Activated T-cell treated with anti-CD3 and anti-CD28 coated beads, Interleukin-2, amount 50 U/mL, for 72 hours (primary cell): ENCODE results near the gene BDKRB2. TPM values are rescaled to one million over a fixed set of nuclear protein-coding genes. Genes with fewer than 3 reads are reported as not detected.
A peak's percentile ranks its signal among the peaks of the same experiment; 100 is the strongest.

Source experiments
- ATAC-seq, 2 donors: fragments of 150-1000 bp; cut with Tn5 transposase; replicated peaks in 1 of 2; 2 replicates each; pipeline ENCODE4 v1.10.0; 2021; ENCODE audit warnings: moderate library complexity in 2 of 2, mild to moderate bottlenecking in 1 of 2
- DNase-seq, 2 donors: peaks; one replicate each; pipeline ENCODE4 v3.0.0; 2021 to 2022; ENCODE audit warnings: mixed read lengths in 1 of 2
- H3K27ac Mint-ChIP-seq: one replicate; pipeline ENCODE4 v1.8.0; 2022; ENCODE audit warnings: mild to moderate bottlenecking, moderate library complexity, mixed read lengths
- H3K27me3 Mint-ChIP-seq: one replicate; pipeline ENCODE4 v1.8.0; 2022; ENCODE audit warnings: low read depth, mixed read lengths
- H3K36me3 Mint-ChIP-seq, 2 donors: one replicate each; pipeline ENCODE4 v1.8.0; 2022; ENCODE audit warnings: mixed read lengths in 2 of 2, mild to moderate bottlenecking in 1 of 2; ENCODE audit not compliant: insufficient read depth in 2 of 2
- H3K4me1 Mint-ChIP-seq: one replicate; pipeline ENCODE4 v1.8.0; 2022; ENCODE audit warnings: low read depth, mixed read lengths
- H3K4me3 Mint-ChIP-seq, 2 donors: one replicate each; pipeline ENCODE4 v1.8.0; 2022; ENCODE audit warnings: mild to moderate bottlenecking in 2 of 2, mixed read lengths in 2 of 2, moderate library complexity in 2 of 2
- H3K9me3 Mint-ChIP-seq, 2 donors: one replicate each; pipeline ENCODE4 v1.8.0; 2022; ENCODE audit warnings: mixed read lengths in 2 of 2
- total RNA-seq, 2 donors: library from RNA; stranded (reverse); gene quantifications; one replicate each; pipeline ENCODE4 v1.2.3, GENCODE V29; 2022

The BDKRB2 gene
- total RNA-seq, 2 donors from 2014 or later: not detected

- ATAC-seq: no peak
- Mint-ChIP-seq H3K4me3 (no peak overlapping the region), H3K4me1 (peaks cover 7% of the 10 kb centered on the region), H3K27me3 (peaks cover 6% of the 10 kb centered on the region), H3K36me3 (no peaks in the 10 kb centered on the region), H3K27ac (peak overlapping the region; percentile 45), H3K9me3 (peaks cover 2% of the 10 kb centered on the region in 2 donors)
- no peak for DNase-seq
Observed at GRCh38 chr14:96197163-96197852, 7.3 kb upstream of the BDKRB2 start.

DNA sequence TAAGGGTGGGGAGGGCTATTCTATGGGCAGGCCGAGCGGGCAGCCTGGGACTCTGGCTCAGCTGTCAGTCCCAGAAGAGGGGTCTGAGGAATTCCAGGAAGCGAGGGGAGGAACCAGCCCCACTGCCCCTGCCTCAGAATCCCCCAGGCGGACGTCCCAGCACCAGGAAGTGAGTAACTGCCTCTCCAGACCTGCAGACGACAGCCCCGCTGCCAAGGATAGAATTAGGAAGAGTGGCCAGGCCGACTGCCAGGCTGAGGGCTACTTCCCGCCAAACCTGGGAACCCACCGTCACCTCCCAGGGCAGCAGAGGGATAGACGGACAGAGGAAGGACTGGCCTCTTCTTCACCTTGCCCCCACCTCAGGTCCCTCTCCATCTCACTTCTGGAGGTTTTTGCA is 6.7 kb upstream of the BDKRB2 start:
- peaks cover 7% of the 10 kb centered on the region for H3K4me1 Mint-ChIP-seq
- H3K4me3 Mint-ChIP-seq: no peak overlapping the region
- peaks cover 2% of the 10 kb centered on the region in 2 donors for H3K9me3 Mint-ChIP-seq
- no peaks in the 10 kb centered on the region for H3K36me3 Mint-ChIP-seq
- DNase-seq (no peak), ATAC-seq (no peak)
- H3K27me3 Mint-ChIP-seq: peaks cover 12% of the 10 kb centered on the region
- no peak overlapping the region for H3K27ac Mint-ChIP-seq

GRCh38 chr14:96198430-96199130 is 6.1 kb upstream of the BDKRB2 start:
- Mint-ChIP-seq H3K27me3 (peaks cover 17% of the 10 kb centered on the region), H3K4me3 (peak overlapping the region; percentile 34 to 57), H3K4me1 (peaks cover 7% of the 10 kb centered on the region), H3K9me3 (peaks cover 2% of the 10 kb centered on the region in 2 donors), H3K27ac (no peak overlapping the region), H3K36me3 (no peaks in the 10 kb centered on the region)
- ATAC-seq: peak in 1 of 2 donors; percentile 25
- no peak for DNase-seq

- Mint-ChIP-seq H3K4me1 (peaks cover 13% of the 10 kb centered on the region), H3K4me3 (no peak overlapping the region), H3K27me3 (peaks cover 26% of the 10 kb centered on the region), H3K36me3 (no peaks in the 10 kb centered on the region), H3K9me3 (peaks cover 2% of the 10 kb centered on the region in 2 donors), H3K27ac (no peak overlapping the region)
- ATAC-seq (no peak), DNase-seq (no peak)
Observed at GRCh38 chr14:96201157-96201556, 3.5 kb upstream of the BDKRB2 start.

DNA sequence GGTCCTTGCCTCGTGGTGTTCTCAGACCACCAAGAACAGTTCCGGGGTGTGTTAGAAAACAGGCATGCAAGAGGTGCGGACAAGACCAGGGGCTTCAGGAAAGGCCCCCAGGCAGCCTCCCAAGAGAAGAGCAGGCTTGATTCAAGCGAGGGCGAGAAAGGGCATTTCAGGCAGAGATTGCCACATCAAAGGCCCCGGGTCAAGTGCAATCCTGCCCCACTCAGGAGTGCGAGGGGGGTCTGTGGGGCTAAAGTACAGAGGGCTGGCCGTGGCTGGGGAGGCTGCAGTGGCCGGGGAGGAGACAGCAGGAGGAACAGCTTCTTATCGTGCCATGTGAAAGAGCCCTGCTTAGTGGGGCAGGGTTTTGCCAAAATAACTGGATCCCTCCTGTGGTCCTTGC is 2.7 kb upstream of the BDKRB2 start:
- Mint-ChIP-seq H3K4me3 (no peak overlapping the region), H3K36me3 (no peaks in the 10 kb centered on the region), H3K27ac (no peak overlapping the region), H3K9me3 (no peaks in the 10 kb centered on the region), H3K27me3 (peaks cover 26% of the 10 kb centered on the region), H3K4me1 (peaks cover 13% of the 10 kb centered on the region)
- ATAC-seq (no peak), DNase-seq (no peak)

DNA sequence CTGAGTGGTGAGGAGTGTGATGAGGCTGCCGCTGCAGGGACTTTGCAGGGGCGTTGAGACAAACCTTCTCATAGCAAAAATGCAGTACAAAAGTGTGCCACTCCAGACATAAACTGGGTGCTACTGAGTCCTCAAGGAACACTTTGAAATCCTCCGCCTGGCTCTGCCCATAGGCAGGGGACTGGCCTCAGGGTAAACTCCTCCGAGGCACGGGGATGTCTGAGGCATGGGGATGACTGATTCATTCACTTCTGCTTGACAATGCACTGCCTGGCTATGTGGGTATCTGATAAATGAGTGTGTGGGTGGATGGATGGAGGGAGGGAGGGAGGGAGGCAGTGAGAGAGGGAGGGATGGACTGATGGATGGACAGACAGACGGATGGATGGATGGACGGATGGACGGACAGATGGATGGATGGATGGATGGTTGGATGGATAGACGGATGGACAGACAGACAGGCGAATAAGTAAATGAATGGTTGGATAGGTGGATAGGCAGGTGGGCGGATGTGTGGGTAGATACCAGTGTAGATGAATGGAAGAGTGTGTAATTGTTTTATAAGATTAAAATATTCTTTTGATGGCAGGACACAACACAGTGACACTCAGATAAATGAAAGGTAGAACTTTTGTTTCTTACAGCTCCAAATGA is 2.1 kb upstream of the BDKRB2 start:
- ATAC-seq (no peak), DNase-seq (no peak)
- H3K9me3 Mint-ChIP-seq: no peaks in the 10 kb centered on the region
- H3K4me1 Mint-ChIP-seq: peaks cover 13% of the 10 kb centered on the region
- H3K4me3 Mint-ChIP-seq: no peak overlapping the region
- H3K36me3 Mint-ChIP-seq: no peaks in the 10 kb centered on the region
- H3K27me3 Mint-ChIP-seq: peaks cover 26% of the 10 kb centered on the region
- no peak overlapping the region for H3K27ac Mint-ChIP-seq

GRCh38 chr14:96203116-96203515 is 1.5 kb upstream of the BDKRB2 start:
- DNase-seq (no peak), ATAC-seq (no peak)
- Mint-ChIP-seq H3K36me3 (no peaks in the 10 kb centered on the region), H3K4me3 (no peak overlapping the region), H3K4me1 (peaks cover 13% of the 10 kb centered on the region), H3K9me3 (no peaks in the 10 kb centered on the region), H3K27me3 (peaks cover 26% of the 10 kb centered on the region), H3K27ac (peak overlapping the region; percentile 24)

DNA sequence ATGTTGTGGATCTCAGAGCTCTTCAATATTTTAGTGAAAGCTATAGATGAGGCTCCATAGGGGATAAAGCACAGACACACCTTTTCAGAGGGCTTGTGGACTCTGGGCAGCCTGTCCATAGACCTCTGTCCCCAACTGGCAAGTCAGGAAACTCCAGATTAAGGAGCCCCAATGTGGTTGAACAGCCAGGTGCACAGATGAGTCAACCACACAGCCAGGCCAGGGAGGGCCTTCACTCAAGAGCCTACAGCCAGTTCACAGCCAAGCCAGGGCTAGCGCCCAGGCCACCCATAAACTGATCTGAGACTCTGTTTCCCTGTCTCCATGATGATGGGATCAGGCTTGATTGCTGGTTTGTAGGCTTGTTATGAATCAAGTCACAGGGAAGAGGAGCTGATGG is 1.0 kb upstream of the BDKRB2 start:
- Mint-ChIP-seq H3K9me3 (no peaks in the 10 kb centered on the region), H3K4me1 (peaks cover 9% of the 10 kb centered on the region), H3K27me3 (peaks cover 26% of the 10 kb centered on the region), H3K36me3 (no peaks in the 10 kb centered on the region), H3K27ac (no peak overlapping the region), H3K4me3 (no peak overlapping the region)
- no peak for ATAC-seq
- DNase-seq: no peak

DNA sequence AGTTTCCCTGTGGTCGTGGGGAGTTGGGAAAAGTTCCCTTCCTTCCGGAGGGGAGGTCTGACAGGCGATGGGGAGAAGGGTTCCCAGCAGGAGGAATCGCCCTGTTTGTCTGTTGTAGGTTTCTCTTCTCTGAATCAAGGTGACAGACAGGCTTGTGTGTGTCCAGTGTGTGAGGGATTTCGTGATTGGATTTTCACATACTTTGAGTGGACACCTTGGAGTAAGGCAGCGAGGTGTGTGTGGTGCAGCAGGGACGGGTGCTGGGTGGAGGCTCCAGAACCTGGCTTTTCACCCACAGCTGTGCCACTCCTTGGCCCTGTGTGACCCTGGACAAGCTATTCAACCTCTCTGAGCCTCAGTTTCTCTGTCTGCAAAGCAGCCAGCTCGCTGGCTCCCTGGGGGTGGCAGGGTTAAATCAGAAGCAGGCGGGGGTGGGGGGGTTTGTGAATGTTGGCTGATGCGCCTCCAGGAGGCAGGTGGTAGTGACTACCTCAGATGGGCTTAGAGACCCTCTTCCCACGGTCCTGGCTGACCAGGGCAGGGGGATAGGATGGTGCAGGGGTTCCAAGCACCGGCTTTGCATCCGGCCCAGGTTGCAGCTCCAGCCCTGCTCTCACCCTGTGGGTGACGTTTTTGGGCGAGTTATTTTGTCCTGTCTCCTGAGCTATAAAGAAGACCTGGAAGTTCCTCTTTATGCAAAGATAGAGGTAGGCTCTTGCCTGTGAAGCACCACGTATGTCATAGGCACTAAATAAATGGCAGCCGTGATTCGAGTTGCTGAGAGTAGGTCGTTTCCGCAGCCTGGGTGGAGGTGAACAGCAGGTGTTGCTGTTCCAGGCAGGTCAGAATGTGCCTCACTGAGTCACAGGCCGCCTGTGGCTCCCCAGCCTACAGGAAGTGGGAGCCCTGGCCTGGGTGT is 679 bp downstream of the BDKRB2 start:
- Mint-ChIP-seq H3K36me3 (no peaks in the 10 kb centered on the region), H3K27ac (no peak overlapping the region), H3K9me3 (no peaks in the 10 kb centered on the region), H3K27me3 (peaks cover 26% of the 10 kb centered on the region), H3K4me3 (no peak overlapping the region), H3K4me1 (peaks cover 6% of the 10 kb centered on the region)
- ATAC-seq: no peak
- no peak for DNase-seq

DNA sequence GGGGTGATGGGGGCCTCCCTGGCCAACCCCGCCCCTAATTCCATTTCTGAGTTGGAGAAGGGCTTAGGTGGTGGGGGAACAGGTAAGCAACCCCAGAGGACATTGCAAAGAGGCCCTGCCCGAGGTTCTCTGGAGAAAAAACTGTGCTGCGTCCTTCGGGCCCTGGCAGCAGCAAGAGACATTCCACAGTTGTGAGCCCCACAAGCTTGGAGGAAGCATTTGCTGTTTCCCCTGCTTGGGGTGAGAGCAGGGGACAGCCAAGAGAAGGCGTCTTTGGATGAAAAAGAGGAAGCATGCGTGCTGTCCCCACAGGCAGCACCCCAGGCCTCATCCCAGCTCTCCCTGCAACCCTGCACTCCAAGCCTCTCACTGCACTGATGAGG is 1.3 kb downstream of the BDKRB2 start:
- Mint-ChIP-seq H3K4me1 (peaks cover 6% of the 10 kb centered on the region), H3K27me3 (peaks cover 26% of the 10 kb centered on the region), H3K36me3 (no peaks in the 10 kb centered on the region), H3K9me3 (no peaks in the 10 kb centered on the region), H3K4me3 (no peak overlapping the region), H3K27ac (no peak overlapping the region)
- ATAC-seq (no peak), DNase-seq (no peak)

GRCh38 chr14:96206461-96206860 is 1.8 kb downstream of the BDKRB2 start:
- H3K4me3 Mint-ChIP-seq: no peak overlapping the region
- H3K27me3 Mint-ChIP-seq: peaks cover 24% of the 10 kb centered on the region
- no peak overlapping the region for H3K27ac Mint-ChIP-seq
- H3K4me1 Mint-ChIP-seq: peaks cover 6% of the 10 kb centered on the region
- no peak for DNase-seq
- no peaks in the 10 kb centered on the region for H3K36me3 Mint-ChIP-seq
- no peaks in the 10 kb centered on the region for H3K9me3 Mint-ChIP-seq
- no peak for ATAC-seq

- Mint-ChIP-seq H3K27ac (no peak overlapping the region), H3K4me3 (no peak overlapping the region), H3K36me3 (no peaks in the 10 kb centered on the region), H3K27me3 (peaks cover 17% of the 10 kb centered on the region), H3K4me1 (peaks cover 6% of the 10 kb centered on the region), H3K9me3 (peaks cover 0 to 4% of the 10 kb centered on the region in 2 donors)
- ATAC-seq (no peak), DNase-seq (no peak)
Observed at GRCh38 chr14:96207686-96208085, 3.0 kb downstream of the BDKRB2 start.

DNA sequence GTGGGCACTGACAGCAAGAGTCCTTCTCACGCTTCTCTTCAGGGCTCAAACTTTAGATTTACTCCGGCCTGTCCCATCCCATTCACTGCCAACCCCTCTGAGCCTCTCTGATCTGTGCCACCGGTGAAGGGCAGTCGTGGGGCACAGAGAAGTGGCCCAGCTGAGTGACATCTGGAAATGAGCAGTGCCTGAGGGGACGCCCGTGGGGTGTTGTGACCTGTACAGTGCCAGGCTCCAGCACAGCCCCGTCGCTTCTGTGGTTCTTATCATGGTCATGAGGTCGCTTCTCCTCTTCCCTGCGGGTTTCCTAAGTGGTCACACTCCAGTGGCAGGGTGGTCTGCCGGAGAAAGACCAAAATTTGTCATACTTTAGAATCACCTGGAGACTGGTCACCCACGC is 4.1 kb downstream of the BDKRB2 start:
- no peak overlapping the region for H3K27ac Mint-ChIP-seq
- no peak overlapping the region for H3K4me3 Mint-ChIP-seq
- H3K36me3 Mint-ChIP-seq: no peaks in the 10 kb centered on the region
- H3K4me1 Mint-ChIP-seq: peaks cover 6% of the 10 kb centered on the region
- no peak for ATAC-seq
- DNase-seq: no peak
- H3K27me3 Mint-ChIP-seq: peaks cover 9% of the 10 kb centered on the region
- H3K9me3 Mint-ChIP-seq: peaks cover 3 to 4% of the 10 kb centered on the region in 2 donors
